Measurements from ENCODE around the gene RPH3AL.

DNA sequence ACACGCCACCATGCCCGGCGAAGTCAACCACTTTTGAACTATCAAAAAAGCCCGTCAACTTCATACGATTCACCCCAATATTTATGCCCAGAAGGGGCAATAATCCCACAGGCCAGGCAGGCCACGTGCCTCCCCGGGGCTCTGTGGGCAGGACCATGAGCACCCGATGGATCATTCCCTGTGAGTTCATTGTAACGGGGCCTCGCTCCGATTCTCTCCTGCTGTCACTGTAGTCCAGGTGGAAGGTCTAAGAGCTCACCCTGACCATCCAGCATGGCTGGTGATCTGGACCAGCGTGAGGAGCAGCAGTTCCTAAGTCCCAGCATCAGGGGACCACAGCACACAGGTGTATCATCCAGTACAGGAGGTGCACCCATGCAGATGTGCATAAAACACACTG is 93.7 kb downstream of the RPH3AL start:
- TF ChIP-seq CTCF (tag by site-specific recombination; IDR thresholded peaks at IDR 0.05): no peak
- no peak for TF ChIP-seq REST (tag by site-specific recombination; IDR thresholded peaks at IDR 0.05)
- TF ChIP-seq, protein P1, sequence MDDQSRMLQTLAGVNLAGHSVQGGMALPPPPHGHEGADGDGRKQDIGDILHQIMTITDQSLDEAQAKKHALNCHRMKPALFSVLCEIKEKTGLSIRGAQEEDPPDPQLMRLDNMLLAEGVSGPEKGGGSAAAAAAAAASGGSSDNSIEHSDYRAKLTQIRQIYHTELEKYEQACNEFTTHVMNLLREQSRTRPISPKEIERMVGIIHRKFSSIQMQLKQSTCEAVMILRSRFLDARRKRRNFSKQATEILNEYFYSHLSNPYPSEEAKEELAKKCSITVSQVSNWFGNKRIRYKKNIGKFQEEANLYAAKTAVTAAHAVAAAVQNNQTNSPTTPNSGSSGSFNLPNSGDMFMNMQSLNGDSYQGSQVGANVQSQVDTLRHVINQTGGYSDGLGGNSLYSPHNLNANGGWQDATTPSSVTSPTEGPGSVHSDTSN (CRISPR knock-in tag; IDR thresholded peaks at IDR 0.05): no peak
- no peak for TF ChIP-seq ZBTB20 (tag by site-specific recombination; IDR thresholded peaks at IDR 0.05)
- TF ChIP-seq GLI2 (tag by site-specific recombination; IDR thresholded peaks at IDR 0.05; ENCODE audit: borderline replicate concordance, low read depth): no peak
- TF ChIP-seq ZNF302 (tag by site-specific recombination; IDR thresholded peaks at IDR 0.05; ENCODE audit: low read depth): no peak
